Erythroblast (primary cell): ENCODE results near the gene CLDN20.

ENCODE experiments used
- GATA1 ChIP-seq: IDR thresholded peaks from 2 replicates; pipeline ENCODE4 v1.6.1; 2011; ENCODE audit warnings: low read depth, mild to moderate bottlenecking, control low read depth, low read length, moderate library complexity
- POLR2A ChIP-seq: IDR thresholded peaks from 2 replicates; pipeline ENCODE4 v1.6.1; 2011; ENCODE audit warnings: mild to moderate bottlenecking, low read length

DNA sequence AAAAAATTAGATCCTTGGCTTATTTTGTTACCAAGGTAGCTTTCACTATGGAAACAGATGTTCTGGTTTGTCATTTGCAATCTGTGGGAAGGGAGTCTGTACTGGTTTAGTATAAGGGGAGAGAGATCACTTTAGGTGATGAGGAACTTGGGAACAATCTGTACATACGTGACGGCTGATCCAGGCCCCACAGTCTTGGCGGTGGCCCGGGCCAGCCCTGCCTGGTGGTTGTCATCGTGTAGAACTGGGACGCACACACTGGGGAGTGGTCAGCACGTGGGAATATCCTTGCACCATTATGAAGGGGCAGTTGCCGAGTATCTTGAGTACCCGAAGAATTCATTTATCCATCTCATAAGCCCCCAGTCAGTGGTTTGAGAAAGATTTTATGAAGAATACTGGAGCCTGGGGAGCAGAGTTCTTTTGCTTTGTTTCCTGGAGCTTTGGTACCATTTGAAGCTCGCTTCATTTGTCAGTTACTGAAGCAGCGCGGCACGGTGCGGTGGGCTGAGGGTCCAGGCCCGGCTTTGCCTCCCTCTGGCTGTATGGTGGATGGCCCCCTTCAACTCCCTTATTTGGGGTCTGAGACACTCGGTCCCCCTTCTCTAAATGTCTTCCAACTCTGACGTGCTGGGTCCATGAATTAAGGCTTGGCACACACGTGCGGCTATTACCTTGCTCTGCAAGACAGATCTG lies 22.8 kb upstream of the CLDN20 start:
- no peak for TF ChIP-seq POLR2A
- no peak for TF ChIP-seq GATA1
